DOHH2 (cell line): Measurements from ENCODE around the gene TCF3.
"Not testable (repeated sequence)": the region's sequence is repeated elsewhere in the genome, so short reads cannot be mapped to it uniquely, and the experiment has no call there.

Experiments
- H3F3A ChIP-seq: fragments of 200-600 bp; sonication (generic), shearing (Covaris generic); 2 replicates; pipeline ENCODE4 v1.6.0; 2016; ENCODE audit warnings: antibody characterized with exemption, mild to moderate bottlenecking; ENCODE audit not compliant: control insufficient read depth, insufficient read depth
- H3K27ac ChIP-seq: fragments of 200-600 bp; sonication (generic); 2 replicates; pipeline ENCODE4 v1.5.1; 2014; ENCODE audit warnings: low read depth, mild to moderate bottlenecking, low read length, moderate library complexity
- H3K27me3 ChIP-seq: fragments of 200-600 bp; sonication (generic); 2 replicates; pipeline ENCODE4 v1.6.1; 2014; ENCODE audit warnings: mild to moderate bottlenecking, low read length, mixed read lengths; ENCODE audit not compliant: control insufficient read depth
- H3K36me3 ChIP-seq: fragments of 200-600 bp; sonication (generic); 2 replicates; pipeline ENCODE4 v1.6.1; 2014; ENCODE audit warnings: mild to moderate bottlenecking, low read length, moderate library complexity, mixed read lengths; ENCODE audit not compliant: control insufficient read depth
- H3K4me1 ChIP-seq: fragments of 200-600 bp; sonication (generic); 2 replicates; pipeline ENCODE4 v1.6.1; 2014; ENCODE audit warnings: mild to moderate bottlenecking, low read length, mixed read lengths; ENCODE audit not compliant: control insufficient read depth
- H3K4me2 ChIP-seq: fragments of 200-600 bp; sonication (generic); 2 replicates; pipeline ENCODE4 v1.6.0; 2014; ENCODE audit warnings: mild to moderate bottlenecking, low read length, moderate library complexity
- H3K4me3 ChIP-seq: fragments of 200-600 bp; sonication (generic); 2 replicates; pipeline ENCODE4 v1.5.1; 2014; ENCODE audit warnings: mild to moderate bottlenecking, low read length, mixed read lengths
- H3K79me2 ChIP-seq: fragments of 200-600 bp; sonication (generic); 2 replicates; pipeline ENCODE4 v1.6.1; 2014; ENCODE audit warnings: mild to moderate bottlenecking, low read length, mixed read lengths; ENCODE audit not compliant: control insufficient read depth
- H3K9me2 ChIP-seq: fragments of 200-600 bp; sonication (generic); replicated peaks from 2 replicates; pipeline ENCODE4 v1.6.1; 2014; ENCODE audit warnings: mild to moderate bottlenecking, low read length, mixed read lengths; ENCODE audit not compliant: control insufficient read depth
- H3K9me3 ChIP-seq: fragments of 200-600 bp; sonication (generic); 2 replicates; pipeline ENCODE4 v1.6.1; 2014; ENCODE audit warnings: antibody characterized with exemption, low read length, mixed read lengths; ENCODE audit not compliant: control insufficient read depth, insufficient read depth
- H4K20me1 ChIP-seq: fragments of 200-600 bp; sonication (generic); 2 replicates; pipeline ENCODE4 v1.6.0; 2014; ENCODE audit warnings: low read depth, mild to moderate bottlenecking, antibody characterized with exemption, low read length, moderate library complexity; ENCODE audit not compliant: control insufficient read depth, insufficient read depth
- CTCF ChIP-seq: fragments of 200-600 bp; sonication (generic); IDR thresholded peaks from one replicate; pipeline ENCODE4 v1.5.1; 2014; ENCODE audit warnings: antibody characterized with exemption, mild to moderate bottlenecking, low read depth, low read length; ENCODE audit not compliant: poor library complexity, severe bottlenecking
- EZH2phosphoT487 ChIP-seq: fragments of 200-600 bp; sonication (generic); IDR thresholded peaks from 2 replicates; pipeline ENCODE4 v1.6.1; 2017; ENCODE audit warnings: borderline replicate concordance, mild to moderate bottlenecking, antibody characterized with exemption, low read length, moderate library complexity, mixed read lengths

Gene TCF3

GRCh38 chr19:1699386-1699785, 47.0 kb upstream of the TCF3 start:
- H4K20me1 ChIP-seq = no peaks in the 10 kb centered on the region
- no peaks in the 10 kb centered on the region for H3F3A ChIP-seq
- no peaks in the 10 kb centered on the region for H3K9me3 ChIP-seq
- H3K9me2 ChIP-seq = no peaks in the 10 kb centered on the region
- no peaks in the 10 kb centered on the region for H3K4me1 ChIP-seq
- H3K4me2 ChIP-seq = no peak overlapping the region
- no peak overlapping the region for H3K4me3 ChIP-seq
- H3K36me3 ChIP-seq = no peaks in the 10 kb centered on the region
- H3K79me2 ChIP-seq = no peaks in the 10 kb centered on the region
- TF ChIP-seq CTCF = no peak
- no peak for TF ChIP-seq EZH2phosphoT487
- H3K27ac ChIP-seq = no peak overlapping the region
- H3K27me3 ChIP-seq = no peaks in the 10 kb centered on the region

- Histone ChIP-seq H3K9me3 (no peaks in the 10 kb centered on the region), H3K36me3 (no peaks in the 10 kb centered on the region), H3K4me3 (no peak overlapping the region), H4K20me1 (no peaks in the 10 kb centered on the region), H3K9me2 (no peaks in the 10 kb centered on the region), H3F3A (no peaks in the 10 kb centered on the region), H3K4me1 (no peaks in the 10 kb centered on the region), H3K79me2 (no peaks in the 10 kb centered on the region), H3K4me2 (no peak overlapping the region), H3K27ac (no peak overlapping the region), H3K27me3 (no peaks in the 10 kb centered on the region)
- TF ChIP-seq CTCF = no peak
- TF ChIP-seq EZH2phosphoT487 = no peak
Measured at GRCh38 chr19:1698636-1699035, 46.2 kb upstream of the TCF3 start.

- not testable (repeated sequence) for H3K79me2 ChIP-seq, H4K20me1 ChIP-seq, H3K36me3 ChIP-seq, H3K27me3 ChIP-seq, H3K4me3 ChIP-seq, H3K9me3 ChIP-seq, H3K9me2 ChIP-seq, H3F3A ChIP-seq, H3K4me2 ChIP-seq, H3K27ac ChIP-seq, H3K4me1 ChIP-seq
Measured at GRCh38 chr19:1695481-1695880, 43.1 kb upstream of the TCF3 start.

- Histone ChIP-seq H3K27ac (no peak overlapping the region), H3F3A (no peaks in the 10 kb centered on the region), H3K9me3 (no peaks in the 10 kb centered on the region), H3K4me2 (no peak overlapping the region), H3K4me3 (no peak overlapping the region), H3K4me1 (0 out of 2 replicates have a peak, but pooled peaks cover 2% of the 10 kb centered on the region), H3K79me2 (no peaks in the 10 kb centered on the region), H3K27me3 (peaks cover 6% of the 10 kb centered on the region; the same call in 1 of the 2 replicates), H3K9me2 (no peaks in the 10 kb centered on the region), H4K20me1 (no peaks in the 10 kb centered on the region), H3K36me3 (no peaks in the 10 kb centered on the region)
- TF ChIP-seq CTCF (no peak), EZH2phosphoT487 (no peak)
Measured at GRCh38 chr19:1691589-1692290, 39.3 kb upstream of the TCF3 start.
